Inflammatory macrophage treated with lipopolysaccharide for 4 hours (primary cell): ENCODE data around the gene B3GNT4.
A peak's percentile ranks its signal among the peaks of the same experiment; 100 is the strongest.
"Not testable (repeated sequence)": the region's sequence is repeated elsewhere in the genome, so short reads cannot be mapped to it uniquely, and the experiment has no call there.

Experiments
- DNase-seq: peaks from one replicate; pipeline ENCODE4 v3.0.0-alpha.2; 2020

B3GNT4 gene

DNA sequence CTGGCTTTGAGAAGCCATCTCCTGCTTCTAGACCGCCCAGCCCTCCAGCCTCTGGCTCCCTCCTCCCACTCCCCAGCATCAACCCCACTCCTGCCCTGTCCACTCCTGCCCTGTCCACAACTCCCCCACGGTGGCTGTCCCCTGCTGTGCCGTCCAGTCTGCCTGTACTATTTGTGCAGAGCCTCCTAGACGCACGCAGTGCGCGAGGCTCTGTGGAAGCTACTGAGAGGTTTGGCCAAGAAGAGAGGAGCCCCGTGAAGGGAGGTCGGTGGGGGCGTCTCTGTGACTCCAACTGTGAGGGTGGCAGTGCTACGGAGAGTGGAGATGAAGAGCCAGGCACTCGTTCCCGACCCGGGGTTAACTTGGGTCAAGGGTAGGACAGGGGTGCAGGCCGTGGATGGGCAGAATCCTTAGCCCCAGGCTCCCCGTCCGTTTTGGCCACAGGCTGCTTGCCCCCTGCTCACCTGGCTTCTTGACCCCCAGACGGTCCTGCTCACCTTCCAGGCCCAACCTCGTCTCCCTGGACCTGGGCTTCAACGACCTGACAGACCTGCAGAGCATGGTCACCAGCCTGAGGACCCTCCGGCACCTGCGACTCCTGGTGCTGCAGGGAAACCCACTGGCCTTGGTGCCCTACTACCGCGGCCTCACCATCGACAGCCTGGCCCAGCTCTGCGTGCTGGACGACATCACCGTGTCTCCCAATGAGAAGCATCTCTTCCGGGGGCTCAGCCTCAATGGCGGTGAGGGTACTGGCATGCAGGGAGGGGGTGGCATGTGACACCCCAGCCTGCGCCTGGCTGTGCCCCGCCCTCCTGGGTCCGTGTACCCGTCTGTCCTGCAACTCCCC lies 13.7 kb upstream of the B3GNT4 start:
- DNase-seq: no peak

GRCh38 chr12:122190842-122191668 lies 12.5 kb upstream of the B3GNT4 start:
- peak; percentile 43 for DNase-seq

DNA sequence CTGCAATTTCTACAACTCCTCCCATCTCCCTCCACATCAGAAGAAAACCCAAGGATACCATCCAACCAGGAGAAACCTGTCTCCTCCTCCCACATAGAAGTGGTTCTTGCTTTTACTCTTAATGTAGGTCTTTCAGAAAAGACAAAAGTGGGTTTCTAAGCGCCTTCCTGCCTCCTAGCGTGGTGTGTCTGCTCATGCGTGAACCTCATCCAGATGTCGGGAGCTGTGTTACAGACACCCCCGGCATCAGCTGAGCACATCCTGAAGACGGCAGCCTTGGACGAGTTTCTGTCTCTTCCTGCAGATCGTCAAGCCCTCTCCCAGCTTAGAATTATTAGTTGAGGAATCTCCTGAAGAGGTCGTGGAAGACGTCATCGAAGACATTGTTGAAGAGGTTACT lies 11.1 kb upstream of the B3GNT4 start:
- DNase-seq: no peak

GRCh38 chr12:122194804-122195203 lies 8.7 kb upstream of the B3GNT4 start:
- DNase-seq: no peak

GRCh38 chr12:122195405-122195804 lies 8.1 kb upstream of the B3GNT4 start:
- DNase-seq: no peak

- DNase-seq: peak; percentile 38
Observed at GRCh38 chr12:122197612-122197966, 5.9 kb upstream of the B3GNT4 start.

- no peak for DNase-seq
Observed at GRCh38 chr12:122199484-122200355, 3.8 kb upstream of the B3GNT4 start.

DNA sequence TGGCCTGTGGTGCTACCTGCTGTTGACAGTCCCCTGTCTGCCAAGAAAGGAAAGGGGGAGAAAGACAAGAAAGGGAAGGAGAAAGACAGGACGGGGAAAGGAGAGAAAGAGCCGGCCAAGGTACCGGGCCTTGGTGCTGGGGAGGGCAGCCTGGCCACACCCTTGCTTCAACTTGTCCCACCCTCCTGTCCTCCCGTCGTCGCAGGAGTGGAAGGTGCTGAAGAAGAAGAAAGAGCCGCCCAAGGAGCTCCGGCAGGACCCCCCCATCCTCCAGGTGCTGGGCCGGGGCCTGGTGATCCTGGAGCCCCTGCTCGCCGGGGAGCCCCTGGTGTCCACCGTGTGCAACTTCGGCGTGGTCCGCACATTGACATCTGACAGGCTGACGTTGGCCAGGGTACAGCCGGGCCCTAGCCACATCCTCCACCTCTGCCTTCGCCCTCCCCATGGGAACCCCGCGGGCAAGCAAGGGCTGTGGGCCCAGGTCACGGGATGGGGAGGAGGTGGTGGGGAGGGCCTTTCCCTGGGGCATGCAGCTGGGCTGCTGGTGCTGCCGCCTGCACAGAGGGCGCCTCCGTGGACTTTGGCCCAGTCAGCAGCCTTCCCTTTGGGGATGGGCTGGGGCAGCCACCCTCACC lies 2.9 kb upstream of the B3GNT4 start:
- DNase-seq: no peak

DNA sequence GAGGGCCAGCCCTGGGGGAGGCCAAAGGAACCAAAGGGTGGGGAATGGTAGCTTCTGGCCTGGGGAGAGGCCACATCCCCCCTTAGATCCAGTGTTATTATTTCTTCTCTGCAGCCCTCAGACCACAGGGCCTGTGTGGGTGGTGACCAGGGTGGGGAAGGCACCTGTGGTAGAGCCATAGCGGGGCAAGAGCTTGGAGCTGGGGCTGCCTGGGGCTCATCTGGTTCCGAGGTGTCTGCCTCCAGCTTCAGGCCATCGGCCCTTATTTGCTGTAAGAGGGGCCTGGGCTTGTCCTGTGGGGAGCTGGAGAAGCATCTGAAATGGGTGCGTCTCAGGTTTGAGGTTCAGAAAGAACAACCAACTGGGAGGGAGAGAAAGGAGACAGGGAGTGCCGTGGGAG lies 2.1 kb upstream of the B3GNT4 start:
- DNase-seq: no peak

- no peak for DNase-seq
Observed at GRCh38 chr12:122202017-122202416, 1.5 kb upstream of the B3GNT4 start.

DNA sequence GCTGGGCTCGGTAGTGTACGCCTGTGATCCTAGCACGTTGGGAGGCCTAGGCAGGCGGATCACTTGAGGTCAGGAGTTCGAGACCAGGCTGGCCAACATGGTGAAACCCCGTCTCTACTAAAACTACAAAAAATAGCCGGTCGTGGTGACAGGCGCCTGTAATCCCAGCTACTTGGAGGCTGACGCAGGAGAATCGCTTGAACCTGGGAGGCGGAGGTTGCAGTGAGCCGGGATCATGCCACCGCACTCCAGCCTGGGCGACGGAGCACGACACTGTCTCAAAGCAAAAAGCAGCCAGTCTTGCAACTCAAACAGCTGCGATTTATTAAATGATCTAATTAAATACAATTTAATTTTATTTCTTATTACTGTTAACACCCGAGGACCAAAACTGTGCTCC lies 698 bp upstream of the B3GNT4 start:
- not testable (repeated sequence) for DNase-seq

GRCh38 chr12:122204167-122205052 lies 901 bp downstream of the B3GNT4 start:
- no peak for DNase-seq

GRCh38 chr12:122205053-122205925 lies 1.8 kb downstream of the B3GNT4 start:
- no peak for DNase-seq

- DNase-seq: no peak
Observed at GRCh38 chr12:122206111-122206881, 2.8 kb downstream of the B3GNT4 start.

DNA sequence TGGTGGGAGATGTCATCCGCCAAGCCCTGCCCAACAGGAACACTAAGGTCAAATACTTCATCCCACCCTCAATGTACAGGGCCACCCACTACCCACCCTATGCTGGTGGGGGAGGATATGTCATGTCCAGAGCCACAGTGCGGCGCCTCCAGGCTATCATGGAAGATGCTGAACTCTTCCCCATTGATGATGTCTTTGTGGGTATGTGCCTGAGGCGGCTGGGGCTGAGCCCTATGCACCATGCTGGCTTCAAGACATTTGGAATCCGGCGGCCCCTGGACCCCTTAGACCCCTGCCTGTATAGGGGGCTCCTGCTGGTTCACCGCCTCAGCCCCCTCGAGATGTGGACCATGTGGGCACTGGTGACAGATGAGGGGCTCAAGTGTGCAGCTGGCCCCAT lies 3.5 kb downstream of the B3GNT4 start:
- DNase-seq: no peak

GRCh38 chr12:122207391-122207790 lies 3.9 kb downstream of the B3GNT4 start:
- DNase-seq: no peak

DNA sequence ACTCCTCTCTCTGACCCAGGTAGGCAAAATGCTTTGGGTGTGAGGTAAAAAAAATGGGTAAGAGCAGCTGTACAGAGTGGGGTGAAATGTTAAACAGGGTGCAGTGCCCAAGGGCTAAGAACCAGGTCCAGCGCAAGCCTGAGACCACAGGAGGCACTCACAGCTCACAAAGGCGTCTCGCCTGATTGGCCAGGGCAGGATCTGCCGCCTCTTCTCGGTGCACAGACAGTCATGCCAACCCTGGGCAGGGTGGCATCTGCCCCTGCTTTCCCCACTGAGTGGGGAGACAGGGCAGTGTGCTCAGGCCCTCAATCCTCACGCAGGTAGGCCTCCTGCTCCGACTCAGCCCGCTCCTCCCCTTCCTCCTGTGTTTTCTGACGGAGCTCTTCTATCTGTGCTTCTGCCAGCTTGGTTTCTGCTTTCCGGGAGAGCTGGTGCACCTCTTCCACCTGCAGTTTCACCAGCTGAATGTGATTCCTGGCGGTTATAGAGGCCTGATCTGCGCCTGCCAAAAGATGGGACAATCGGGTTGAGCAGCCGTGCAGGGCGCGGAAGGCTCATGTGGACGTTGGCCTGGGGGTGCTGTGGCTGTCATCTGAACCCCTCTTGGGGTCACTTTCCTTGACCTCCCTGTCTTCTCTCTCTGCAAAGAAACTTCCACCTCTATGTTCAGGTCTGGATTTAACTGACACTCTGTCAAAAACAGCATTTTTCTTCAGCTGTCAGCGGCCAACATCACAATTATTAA lies 4.7 kb downstream of the B3GNT4 start:
- DNase-seq: no peak

- peak; percentile 21 for DNase-seq
Observed at GRCh38 chr12:122215771-122216170, 12.3 kb downstream of the B3GNT4 start.

GRCh38 chr12:122216445-122216844 lies 12.9 kb downstream of the B3GNT4 start:
- no peak for DNase-seq
